SK-N-MC (cell line): ENCODE data around the gene TRIM62.

ENCODE experiments used
- EZH2 ChIP-seq: fragments of 200-600 bp; sonication (generic); IDR thresholded peaks from one replicate; pipeline ENCODE4 v1.6.1; 2017; ENCODE audit warnings: antibody characterized with exemption
- POLR2AphosphoS5 ChIP-seq: IDR thresholded peaks from 2 replicates; pipeline ENCODE4 v1.6.1; 2012; ENCODE audit warnings: mild to moderate bottlenecking, low read depth, low read length, borderline replicate concordance

DNA sequence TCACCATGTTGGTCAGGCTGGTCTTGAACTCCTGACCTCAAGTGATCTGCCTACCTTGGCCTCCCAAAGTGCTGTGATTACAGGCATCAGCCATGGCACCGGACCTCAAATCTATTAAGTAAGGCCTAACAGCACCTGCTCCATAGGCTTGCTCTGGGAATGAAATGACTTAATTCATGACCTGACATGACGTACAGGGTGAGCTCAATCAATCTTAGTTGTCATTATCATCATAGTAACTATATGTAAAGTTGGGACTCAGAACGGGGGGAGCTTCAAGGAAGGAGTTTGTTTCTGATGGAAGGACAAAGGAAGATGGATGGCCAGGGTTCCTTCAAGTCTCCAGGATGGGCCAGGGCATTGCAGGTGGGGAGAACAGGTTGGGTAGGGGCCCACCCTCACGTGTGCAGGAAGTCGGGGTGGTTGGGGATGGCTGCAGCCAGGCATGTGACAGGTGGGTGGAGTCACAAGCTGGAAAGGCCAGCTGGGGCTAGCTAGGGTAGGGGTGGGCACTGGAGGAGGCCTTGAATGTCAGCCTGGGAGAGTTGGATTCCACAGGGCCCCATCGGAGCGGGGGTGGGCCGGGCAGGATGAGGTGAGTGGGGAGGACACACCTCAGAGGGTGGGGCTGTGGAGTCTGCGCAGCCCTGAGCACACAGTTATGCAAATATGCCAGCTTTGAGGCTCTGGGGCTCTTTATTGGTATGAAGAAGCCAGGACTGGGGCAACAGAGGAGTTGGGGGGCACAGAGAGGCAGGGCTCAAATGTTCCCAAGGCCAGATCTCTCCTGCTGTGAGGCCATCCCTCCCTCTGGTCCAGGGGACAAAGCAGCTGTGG lies 9.6 kb downstream of the TRIM62 start:
- TF ChIP-seq POLR2AphosphoS5 (no peak), EZH2 (no peak)
